Mononuclear cell (primary cell): ENCODE measurements around the gene GET4. TPM values are rescaled to one million over a fixed set of nuclear protein-coding genes. Genes with fewer than 3 reads are reported as not detected.
"Not testable (repeated sequence)": the region's sequence is repeated elsewhere in the genome, so short reads cannot be mapped to it uniquely, and the experiment has no call there.

Experiments
- H3K27me3 ChIP-seq: 2 replicates; pipeline ENCODE4 v1.6.0; 2011; ENCODE audit warnings: low read length, control low read depth; ENCODE audit not compliant: insufficient read depth
- H3K4me1 ChIP-seq: 2 replicates; pipeline ENCODE4 v1.5.1; 2011; ENCODE audit warnings: mild to moderate bottlenecking, low read length, control low read depth; ENCODE audit not compliant: insufficient read depth
- H3K4me3 ChIP-seq: 2 replicates; pipeline ENCODE4 v1.5.1; 2011; ENCODE audit warnings: mild to moderate bottlenecking, low read length, moderate library complexity
- H3K9me3 ChIP-seq: 2 replicates; pipeline ENCODE4 v1.5.1; 2011; ENCODE audit warnings: low read depth, mild to moderate bottlenecking, control low read depth, low read length
- total RNA-seq: library from RNA; depleted of rRNA; stranded (reverse); fragments of >200 nt; gene quantifications from one replicate; pipeline ENCODE4 v1.2.3, GENCODE V29; 2012

Gene GET4
- total RNA-seq, 1 donor = 20.7 TPM

DNA sequence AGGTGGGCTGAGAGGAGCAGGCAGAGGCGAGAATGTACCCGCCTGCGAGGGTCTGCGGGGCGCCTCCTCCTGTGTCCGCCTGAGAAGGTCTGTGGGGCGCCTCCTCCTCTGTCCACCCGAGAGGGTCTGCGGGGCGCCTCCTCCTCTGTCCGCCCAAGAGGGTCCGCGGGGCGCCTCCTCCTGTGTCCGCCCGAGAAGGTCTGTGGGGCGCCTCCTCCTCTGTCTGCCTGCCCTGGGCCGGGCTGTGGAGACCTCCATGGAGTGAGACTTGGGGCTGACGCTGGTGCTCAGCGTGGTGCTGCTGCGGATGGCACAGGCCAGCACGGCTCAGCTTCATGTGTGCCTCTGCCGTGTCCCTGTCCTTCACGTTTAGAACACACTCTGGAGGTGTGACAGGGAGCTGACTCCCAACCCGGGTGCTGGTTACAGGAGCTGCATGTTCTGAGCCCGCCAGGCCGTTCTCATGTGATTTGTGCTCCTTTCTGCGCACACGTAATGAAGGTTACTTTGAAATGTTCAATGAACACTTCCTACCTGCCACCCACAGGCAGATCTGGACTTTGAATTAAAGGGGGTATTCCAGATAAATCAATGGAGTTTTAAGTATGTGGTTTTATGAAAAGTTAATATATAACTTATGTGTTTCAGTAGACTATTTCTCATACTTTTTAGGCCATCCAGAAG lies 20.5 kb upstream of the GET4 start:
- Histone ChIP-seq H3K4me1 (no peaks in the 10 kb centered on the region), H3K9me3 (no peaks in the 10 kb centered on the region), H3K27me3 (no peaks in the 10 kb centered on the region), H3K4me3 (no peak overlapping the region)

GRCh38 chr7:856444-857095 lies 19.8 kb upstream of the GET4 start:
- Histone ChIP-seq H3K27me3 (no peaks in the 10 kb centered on the region), H3K4me3 (no peak overlapping the region), H3K9me3 (no peaks in the 10 kb centered on the region), H3K4me1 (no peaks in the 10 kb centered on the region)

DNA sequence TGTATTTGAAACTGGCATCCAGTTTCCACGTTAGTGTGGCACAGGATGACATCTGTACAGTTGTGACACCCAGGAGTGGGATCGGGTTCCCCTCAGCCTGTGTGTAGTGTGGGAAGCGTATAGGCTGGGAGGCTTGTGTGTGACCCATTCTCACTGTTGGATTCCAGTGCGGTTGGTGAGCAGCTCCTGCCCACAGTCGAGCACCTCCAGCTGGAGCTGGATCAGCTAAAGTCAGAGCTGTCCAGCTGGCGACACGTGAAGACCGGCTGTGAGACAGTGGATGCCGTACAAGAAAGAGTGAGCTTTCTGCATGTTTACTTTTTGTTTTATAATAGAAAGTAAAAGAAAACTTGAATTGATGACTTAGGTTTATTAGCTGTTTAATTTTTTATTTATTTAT lies 18.7 kb upstream of the GET4 start:
- Histone ChIP-seq H3K4me3 (no peak overlapping the region), H3K27me3 (no peaks in the 10 kb centered on the region), H3K4me1 (no peaks in the 10 kb centered on the region), H3K9me3 (no peaks in the 10 kb centered on the region)

- Histone ChIP-seq H3K4me1 (no peaks in the 10 kb centered on the region), H3K9me3 (no peaks in the 10 kb centered on the region), H3K4me3 (no peak overlapping the region), H3K27me3 (no peaks in the 10 kb centered on the region)
Measured at GRCh38 chr7:859359-860030, 16.9 kb upstream of the GET4 start.

GRCh38 chr7:860149-860548 lies 16.2 kb upstream of the GET4 start:
- H3K4me3 ChIP-seq = no peak overlapping the region
- H3K27me3 ChIP-seq = no peaks in the 10 kb centered on the region
- no peaks in the 10 kb centered on the region for H3K4me1 ChIP-seq

GRCh38 chr7:861222-861621 lies 15.1 kb upstream of the GET4 start:
- H3K9me3 ChIP-seq = no peaks in the 10 kb centered on the region
- no peak overlapping the region for H3K4me3 ChIP-seq
- H3K4me1 ChIP-seq = no peaks in the 10 kb centered on the region
- no peaks in the 10 kb centered on the region for H3K27me3 ChIP-seq

More at GRCh38 chr7:860149-860548, 16.2 kb upstream of the GET4 start:
- H3K9me3 ChIP-seq = no peaks in the 10 kb centered on the region

GRCh38 chr7:862157-862556 lies 14.2 kb upstream of the GET4 start:
- Histone ChIP-seq H3K27me3 (no peaks in the 10 kb centered on the region), H3K9me3 (no peaks in the 10 kb centered on the region), H3K4me3 (no peak overlapping the region), H3K4me1 (no peaks in the 10 kb centered on the region)

- Histone ChIP-seq H3K9me3 (no peaks in the 10 kb centered on the region), H3K4me3 (no peak overlapping the region), H3K4me1 (no peaks in the 10 kb centered on the region), H3K27me3 (no peaks in the 10 kb centered on the region)
Measured at GRCh38 chr7:863106-863505, 13.2 kb upstream of the GET4 start.

DNA sequence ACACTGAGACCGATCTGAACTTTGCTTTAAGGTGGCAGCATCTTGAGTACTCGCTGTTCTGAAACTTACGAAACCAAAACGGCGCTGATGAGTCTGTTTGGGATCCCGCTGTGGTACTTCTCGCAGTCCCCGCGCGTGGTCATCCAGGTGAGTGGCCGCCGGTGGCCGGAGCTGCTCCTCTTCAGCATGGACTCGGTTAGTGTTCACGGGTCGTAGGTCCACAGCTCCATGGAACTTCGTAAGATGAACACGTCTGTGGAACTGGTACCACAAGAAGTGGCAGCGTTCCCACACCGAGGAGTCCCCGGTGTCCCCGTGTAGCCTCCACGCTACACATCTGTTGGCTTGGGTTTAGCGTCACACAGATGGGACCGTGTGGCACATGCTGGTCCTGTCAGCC lies 10.4 kb upstream of the GET4 start:
- no peaks in the 10 kb centered on the region for H3K9me3 ChIP-seq
- no peaks in the 10 kb centered on the region for H3K27me3 ChIP-seq
- H3K4me1 ChIP-seq = no peaks in the 10 kb centered on the region
- no peak overlapping the region for H3K4me3 ChIP-seq

DNA sequence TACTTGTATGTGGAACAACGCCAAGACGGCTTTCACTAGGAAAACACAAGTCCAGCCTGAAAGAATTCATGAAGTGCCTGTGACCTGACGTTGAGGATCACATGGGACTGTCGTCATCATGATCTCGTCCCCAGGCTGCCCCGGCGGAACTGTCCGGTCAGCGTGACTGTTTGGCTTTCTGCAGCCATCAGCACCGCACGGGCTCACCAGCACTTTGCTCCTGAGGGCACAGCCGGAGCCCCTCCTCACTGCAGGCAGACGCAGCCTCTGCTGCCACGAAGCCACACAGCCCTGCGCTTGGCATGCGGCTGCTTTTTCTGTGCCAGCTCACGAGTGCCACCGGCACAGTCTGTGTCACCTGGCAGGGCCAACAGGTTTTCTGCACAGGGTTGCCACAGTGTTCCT lies 9.4 kb upstream of the GET4 start:
- Histone ChIP-seq H3K4me3 (no peak overlapping the region), H3K4me1 (no peaks in the 10 kb centered on the region), H3K9me3 (no peaks in the 10 kb centered on the region), H3K27me3 (no peaks in the 10 kb centered on the region)

GRCh38 chr7:867406-868188 lies 8.8 kb upstream of the GET4 start:
- Histone ChIP-seq H3K4me3 (no peak overlapping the region), H3K27me3 (no peaks in the 10 kb centered on the region), H3K9me3 (no peaks in the 10 kb centered on the region), H3K4me1 (no peaks in the 10 kb centered on the region)

- Histone ChIP-seq H3K9me3 (no peaks in the 10 kb centered on the region), H3K4me3 (no peak overlapping the region), H3K27me3 (no peaks in the 10 kb centered on the region), H3K4me1 (peaks cover 3% of the 10 kb centered on the region)
Measured at GRCh38 chr7:868189-868486, 8.2 kb upstream of the GET4 start.

GRCh38 chr7:869348-869747 lies 7.0 kb upstream of the GET4 start:
- Histone ChIP-seq H3K4me3 (no peak overlapping the region), H3K27me3 (no peaks in the 10 kb centered on the region), H3K9me3 (no peaks in the 10 kb centered on the region), H3K4me1 (peaks cover 13% of the 10 kb centered on the region)

- Histone ChIP-seq H3K27me3 (no peaks in the 10 kb centered on the region), H3K4me3 (no peak overlapping the region), H3K4me1 (peaks cover 21% of the 10 kb centered on the region), H3K9me3 (no peaks in the 10 kb centered on the region)
Measured at GRCh38 chr7:871900-872537, 4.3 kb upstream of the GET4 start.

DNA sequence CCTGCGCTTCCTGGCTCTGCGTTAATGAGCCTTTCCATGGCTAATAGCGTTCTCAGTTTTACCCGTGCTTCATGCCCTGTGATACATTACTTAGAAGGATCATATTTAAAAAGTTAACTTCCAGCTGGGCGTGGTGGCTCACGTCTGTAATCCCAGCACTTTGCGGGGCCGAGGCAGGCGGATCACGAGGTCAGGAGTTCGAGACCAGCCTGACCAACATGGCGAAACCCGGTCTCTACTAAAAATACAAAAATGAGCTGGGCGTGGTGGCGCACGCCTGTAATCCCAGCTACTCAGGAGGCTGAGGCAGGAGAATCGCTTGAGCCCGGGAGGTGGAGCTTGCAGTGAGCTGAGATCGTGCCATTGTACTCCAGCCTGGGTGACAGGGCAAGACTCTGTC lies 3.7 kb upstream of the GET4 start:
- not testable (repeated sequence) for H3K4me3 ChIP-seq, H3K27me3 ChIP-seq

More for the DNA sequence above, 3.7 kb upstream of the GET4 start:
- peaks cover 21% of the 10 kb centered on the region for H3K4me1 ChIP-seq
- H3K9me3 ChIP-seq = not testable (repeated sequence)
